ENCODE data around the gene PLGLB1.
"Not testable (repeated sequence)": the region's sequence is repeated elsewhere in the genome, so short reads cannot be mapped to it uniquely, and the experiment has no call there.

- TF ChIP-seq CTCF (IDR thresholded peaks at IDR 0.05); SIN3A (IDR thresholded peaks at IDR 0.05; ENCODE audit: borderline replicate concordance, insufficient read depth, low read depth, low read length); POLR2AphosphoS5 (IDR thresholded peaks at IDR 0.05; ENCODE audit: low read depth, low read length); REST (IDR thresholded peaks at IDR 0.05; ENCODE audit: insufficient read depth in 1 of 2, low read depth in 2 of 2, low read length in 1 of 2): not testable (repeated sequence)
Measured at GRCh38 chr2:87057606-87058005, 36.0 kb upstream of the PLGLB1 start.
